Karpas-422 (cell line): ENCODE results near the gene C12orf50. TPM values are rescaled to one million over a fixed set of nuclear protein-coding genes. Genes with fewer than 3 reads are reported as not detected.
A peak's percentile ranks its signal among the peaks of the same experiment; 100 is the strongest.
"Not testable (repeated sequence)": the region's sequence is repeated elsewhere in the genome, so short reads cannot be mapped to it uniquely, and the experiment has no call there.

ENCODE experiments used
- DNase-seq: peaks from one replicate; pipeline ENCODE4 v3.0.0-alpha.2; 2015
- H2AFZ ChIP-seq: fragments of 200-600 bp; sonication (generic); 2 replicates; pipeline ENCODE4 v1.6.1; 2014; ENCODE audit warnings: antibody characterized with exemption, low read length, mixed read lengths
- H3K27ac ChIP-seq: fragments of 200-600 bp; sonication (generic); 2 replicates; pipeline ENCODE4 v1.5.1; 2014; ENCODE audit warnings: mild to moderate bottlenecking, low read length, moderate library complexity
- H3K27me3 ChIP-seq: fragments of 200-600 bp; sonication (generic); 2 replicates; pipeline ENCODE4 v1.6.1; 2014; ENCODE audit warnings: low read length, mixed read lengths
- H3K36me3 ChIP-seq: fragments of 200-600 bp; sonication (generic); 2 replicates; pipeline ENCODE4 v1.6.1; 2014; ENCODE audit warnings: low read length, mixed read lengths; ENCODE audit not compliant: insufficient read depth
- H3K4me1 ChIP-seq: fragments of 200-600 bp; sonication (generic); 2 replicates; pipeline ENCODE4 v1.6.1; 2014; ENCODE audit warnings: mild to moderate bottlenecking, low read length, mixed read lengths
- H3K4me2 ChIP-seq: fragments of 200-600 bp; sonication (generic); 2 replicates; pipeline ENCODE4 v1.6.1; 2014; ENCODE audit warnings: low read length, low read depth, mild to moderate bottlenecking; ENCODE audit not compliant: poor library complexity, severe bottlenecking
- H3K4me3 ChIP-seq: fragments of 200-600 bp; sonication (generic); 2 replicates; pipeline ENCODE4 v1.5.1; 2014; ENCODE audit warnings: mild to moderate bottlenecking, antibody characterized with exemption, low read length, mixed read lengths
- H3K79me2 ChIP-seq: fragments of 200-600 bp; sonication (generic); 2 replicates; pipeline ENCODE4 v1.6.1; 2014; ENCODE audit warnings: mild to moderate bottlenecking, low read length, mixed read lengths
- H3K9ac ChIP-seq: fragments of 200-600 bp; sonication (generic); 2 replicates; pipeline ENCODE4 v1.6.0; 2014; ENCODE audit warnings: low read length
- H3K9me2 ChIP-seq: fragments of 200-600 bp; sonication (generic), shearing (Covaris generic); replicated peaks from 2 replicates; pipeline ENCODE4 v1.6.0; 2014; ENCODE audit warnings: mild to moderate bottlenecking, low read length, moderate library complexity; ENCODE audit not compliant: insufficient read depth
- H3K9me3 ChIP-seq: fragments of 300-700, 200-600 bp; sonication (generic); 2 replicates; pipeline ENCODE4 v1.6.1; 2014; ENCODE audit warnings: low read length, mixed read lengths
- H4K20me1 ChIP-seq: fragments of 200-600 bp; sonication (generic); 2 replicates; pipeline ENCODE4 v1.6.1; 2014; ENCODE audit warnings: mild to moderate bottlenecking, antibody characterized with exemption, low read length, low read depth; ENCODE audit not compliant: insufficient read depth
- total RNA-seq: library from RNA; depleted of rRNA; stranded (reverse); fragments of >200 nt; shearing (Covaris generic); gene quantifications from 2 replicates; pipeline ENCODE4 v1.2.3, GENCODE V29; 2014; ENCODE audit warnings: low replicate concordance

C12orf50 gene
- total RNA-seq, 1 experiment from 2014 or later, result not detected

DNA sequence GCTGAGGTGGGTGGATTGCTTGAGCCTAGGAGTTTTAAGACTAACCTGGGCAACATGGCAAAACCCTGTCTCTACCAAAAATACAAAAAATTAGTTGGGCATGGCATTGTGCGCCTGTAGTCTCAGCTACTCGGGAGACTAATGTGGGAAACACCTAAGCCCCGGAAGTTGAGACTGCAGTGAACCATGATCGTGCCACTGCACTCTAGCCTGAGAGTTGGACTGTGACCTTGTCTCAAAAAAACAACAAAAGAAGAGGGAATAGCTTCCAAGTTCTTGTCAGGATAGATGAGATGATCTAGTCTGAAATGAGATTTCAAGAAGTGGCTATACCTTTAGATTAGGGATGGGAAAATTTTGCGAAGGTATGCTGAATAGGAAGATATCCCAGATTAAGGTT lies 14.8 kb upstream of the C12orf50 start:
- H4K20me1 ChIP-seq, result no peaks in the 10 kb centered on the region
- H3K9me2 ChIP-seq, result no peaks in the 10 kb centered on the region
- H3K9ac ChIP-seq, result no peak overlapping the region
- H3K27ac ChIP-seq, result no peak overlapping the region
- no peak overlapping the region for H2AFZ ChIP-seq
- H3K9me3 ChIP-seq, result no peaks in the 10 kb centered on the region
- no peak overlapping the region for H3K4me2 ChIP-seq
- H3K4me1 ChIP-seq, result peaks cover 1% of the 10 kb centered on the region; the same call in 1 of the 2 replicates
- H3K79me2 ChIP-seq, result peaks cover 55% of the 10 kb centered on the region
- no peaks in the 10 kb centered on the region for H3K27me3 ChIP-seq
- H3K36me3 ChIP-seq, result peaks cover 77% of the 10 kb centered on the region
- H3K4me3 ChIP-seq, result no peak overlapping the region
- DNase-seq, result no peak

DNA sequence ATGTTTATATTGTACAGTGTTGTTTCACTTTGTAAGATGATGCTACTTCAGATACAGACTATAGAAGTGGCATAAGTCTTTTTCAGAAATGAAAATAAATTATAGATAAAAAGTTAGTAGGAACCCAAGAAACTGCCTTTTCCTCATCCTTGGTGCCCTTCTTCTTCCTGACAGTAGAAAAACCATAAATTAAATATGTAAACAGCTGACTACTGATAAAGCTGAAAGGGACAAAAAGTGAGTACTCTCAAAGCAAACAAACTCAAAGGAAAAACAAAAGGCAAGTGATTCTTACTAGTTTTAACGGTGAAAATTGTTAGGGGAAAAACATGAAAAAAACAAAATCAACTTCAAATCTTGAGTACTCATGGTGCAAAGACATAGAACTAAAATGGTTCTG lies 8.6 kb upstream of the C12orf50 start:
- H3K9me3 ChIP-seq, result no peaks in the 10 kb centered on the region
- H3K4me1 ChIP-seq, result peaks cover 35% of the 10 kb centered on the region
- peaks cover 48% of the 10 kb centered on the region for H3K36me3 ChIP-seq
- peak overlapping the region; percentile 79 for H3K4me2 ChIP-seq
- no peak overlapping the region for H3K27ac ChIP-seq
- H2AFZ ChIP-seq, result no peak overlapping the region
- 0 out of 2 replicates have a peak overlapping the region, but pooled peaks have one; percentile 91 for H3K9ac ChIP-seq
- no peaks in the 10 kb centered on the region for H3K27me3 ChIP-seq
- H3K4me3 ChIP-seq, result peak overlapping the region; percentile 94
- no peak for DNase-seq
- no peaks in the 10 kb centered on the region; the same call in 1 of the 2 replicates for H4K20me1 ChIP-seq
- H3K79me2 ChIP-seq, result peaks cover 74% of the 10 kb centered on the region
- H3K9me2 ChIP-seq, result peaks cover 6% of the 10 kb centered on the region; the same call in 1 of the 2 replicates

DNA sequence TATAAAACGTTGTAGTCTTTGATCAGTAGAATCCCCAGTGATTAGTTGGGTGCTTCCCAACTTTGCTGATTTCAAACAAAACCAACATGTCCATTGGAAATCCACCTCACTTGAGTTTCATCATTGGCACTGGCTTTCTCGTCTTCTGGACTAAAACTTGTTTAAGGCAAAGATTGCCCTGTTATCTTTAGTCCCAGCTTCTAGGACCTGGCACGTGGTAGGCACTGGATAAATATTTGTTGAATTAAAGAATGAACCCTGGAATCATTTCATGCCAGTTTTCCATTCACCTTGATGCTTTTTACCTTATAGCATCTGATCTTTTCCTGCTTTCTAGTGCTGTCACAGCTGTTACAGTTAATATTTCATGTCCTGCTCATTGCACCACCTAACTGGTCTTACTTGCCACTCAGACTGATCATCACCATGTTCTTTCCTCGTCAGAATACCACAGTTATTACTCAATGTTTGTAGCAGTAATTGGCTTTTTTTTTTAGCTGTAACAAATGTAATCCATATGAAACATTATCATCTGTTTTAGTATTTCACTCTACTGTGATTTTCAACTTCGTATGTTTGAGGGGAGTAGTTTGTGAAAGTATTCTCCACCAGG lies 7.3 kb upstream of the C12orf50 start:
- peaks cover 36% of the 10 kb centered on the region for H3K36me3 ChIP-seq
- H3K4me3 ChIP-seq, result peak overlapping the region; percentile 94
- DNase-seq, result peak; percentile 48
- no peak overlapping the region for H3K27ac ChIP-seq
- peaks cover 35% of the 10 kb centered on the region for H3K4me1 ChIP-seq
- H3K9ac ChIP-seq, result peak overlapping the region; percentile 91
- peak overlapping the region; percentile 79 for H3K4me2 ChIP-seq
- H3K27me3 ChIP-seq, result no peaks in the 10 kb centered on the region
- no peaks in the 10 kb centered on the region for H3K9me3 ChIP-seq
- H2AFZ ChIP-seq, result no peak overlapping the region
- peaks cover 61% of the 10 kb centered on the region for H3K79me2 ChIP-seq
- peaks cover 6% of the 10 kb centered on the region; the same call in 1 of the 2 replicates for H3K9me2 ChIP-seq
- H4K20me1 ChIP-seq, result no peaks in the 10 kb centered on the region; the same call in 1 of the 2 replicates

DNA sequence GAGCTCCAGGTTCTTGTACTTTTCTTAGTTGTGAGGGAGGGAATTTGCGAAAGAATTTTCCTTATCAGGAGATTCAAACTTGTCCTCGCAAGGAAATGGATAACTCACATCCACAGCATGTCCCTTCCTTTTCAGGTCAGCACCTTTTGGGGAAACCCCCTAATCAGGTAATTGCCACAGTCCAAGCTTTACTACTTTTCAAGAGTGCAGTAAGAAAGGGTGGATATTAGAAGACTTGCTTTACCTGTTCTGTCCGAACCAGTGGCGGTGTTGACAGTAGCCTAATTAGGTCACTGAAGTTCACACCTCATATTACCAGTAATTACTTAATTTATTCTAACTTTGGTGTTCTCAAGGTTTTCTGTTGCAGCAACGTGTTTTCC lies 6.7 kb upstream of the C12orf50 start:
- H3K27ac ChIP-seq, result 0 out of 2 replicates have a peak overlapping the region, but pooled peaks have one; percentile 12
- peaks cover 35% of the 10 kb centered on the region for H3K4me1 ChIP-seq
- DNase-seq, result peak; percentile 49
- no peaks in the 10 kb centered on the region; the same call in 1 of the 2 replicates for H4K20me1 ChIP-seq
- H3K4me3 ChIP-seq, result peak overlapping the region; percentile 94
- H3K36me3 ChIP-seq, result peaks cover 31% of the 10 kb centered on the region
- no peaks in the 10 kb centered on the region for H3K9me3 ChIP-seq
- H3K79me2 ChIP-seq, result peaks cover 56% of the 10 kb centered on the region
- peak overlapping the region; percentile 92; the same call in 1 of the 2 replicates for H2AFZ ChIP-seq
- H3K4me2 ChIP-seq, result peak overlapping the region; percentile 79
- no peaks in the 10 kb centered on the region for H3K27me3 ChIP-seq
- H3K9ac ChIP-seq, result peak overlapping the region; percentile 91
- peaks cover 6% of the 10 kb centered on the region; the same call in 1 of the 2 replicates for H3K9me2 ChIP-seq

DNA sequence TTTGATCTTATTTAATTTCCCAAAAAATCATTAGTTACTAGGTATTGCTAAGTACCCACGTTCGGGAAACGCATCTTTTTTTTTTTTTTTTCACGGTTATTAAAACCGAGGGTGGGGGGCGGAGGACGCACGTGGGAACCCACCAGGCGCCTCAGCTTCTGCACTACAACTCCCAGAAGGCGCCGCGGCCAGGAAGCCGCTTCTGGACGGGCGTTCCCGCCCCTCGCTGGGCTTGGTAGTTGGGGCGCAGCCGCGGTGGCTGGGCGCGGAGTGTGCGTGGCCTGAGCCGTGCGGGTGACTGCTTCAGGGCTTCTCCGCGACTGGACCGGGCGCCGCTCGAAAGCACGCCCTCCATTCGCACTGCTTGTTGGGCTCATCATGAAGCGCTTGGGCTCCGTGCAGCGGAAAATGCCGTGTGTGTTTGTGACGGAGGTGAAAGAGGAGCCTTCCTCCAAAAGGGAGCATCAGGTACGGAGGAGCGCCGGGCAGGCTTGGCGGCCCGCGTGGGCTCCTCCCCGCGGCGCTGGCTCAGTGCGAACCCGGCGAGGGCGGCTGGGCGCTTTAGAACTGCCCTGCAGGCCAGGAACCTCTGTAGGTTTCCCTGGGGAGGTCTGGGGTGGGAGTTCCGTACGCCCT lies 6.2 kb upstream of the C12orf50 start:
- DNase-seq, result peak; percentile 96
- Histone ChIP-seq H3K9me3 (no peaks in the 10 kb centered on the region), H3K9me2 (peaks cover 6% of the 10 kb centered on the region; the same call in 1 of the 2 replicates), H4K20me1 (no peaks in the 10 kb centered on the region; the same call in 1 of the 2 replicates), H3K4me3 (peak overlapping the region; percentile 94), H3K79me2 (peaks cover 50% of the 10 kb centered on the region), H2AFZ (peak overlapping the region; percentile 92), H3K4me1 (peaks cover 35% of the 10 kb centered on the region), H3K27me3 (no peaks in the 10 kb centered on the region), H3K27ac (0 out of 2 replicates have a peak overlapping the region, but pooled peaks have one; percentile 12), H3K4me2 (peak overlapping the region; percentile 79), H3K36me3 (peaks cover 26% of the 10 kb centered on the region), H3K9ac (peak overlapping the region; percentile 91)

DNA sequence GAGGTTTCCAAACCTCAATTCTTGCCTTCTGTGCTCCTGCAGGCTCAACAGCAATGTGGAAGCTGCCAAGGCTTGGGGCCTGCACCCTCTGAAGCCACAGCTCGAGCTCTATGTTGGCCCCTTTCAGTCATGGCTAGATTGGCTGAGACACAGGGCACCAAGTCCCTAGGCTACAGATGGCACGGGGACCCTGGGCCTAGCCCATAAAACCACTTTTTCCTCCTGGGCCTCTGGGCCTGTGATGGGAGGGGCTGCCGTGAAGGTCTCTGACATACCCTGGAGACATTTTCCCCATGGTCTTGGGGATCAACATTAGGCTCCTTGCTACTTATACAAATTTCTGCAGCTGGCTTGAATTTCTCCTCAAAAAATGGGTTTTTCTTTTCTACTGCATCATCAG lies 2.0 kb upstream of the C12orf50 start:
- H4K20me1 ChIP-seq, H3K4me2 ChIP-seq, H3K27me3 ChIP-seq, H3K79me2 ChIP-seq, H3K9me3 ChIP-seq, H3K9ac ChIP-seq, H3K4me3 ChIP-seq, H3K27ac ChIP-seq, H3K9me2 ChIP-seq, DNase-seq, H3K4me1 ChIP-seq, H2AFZ ChIP-seq, H3K36me3 ChIP-seq: not testable (repeated sequence)

DNA sequence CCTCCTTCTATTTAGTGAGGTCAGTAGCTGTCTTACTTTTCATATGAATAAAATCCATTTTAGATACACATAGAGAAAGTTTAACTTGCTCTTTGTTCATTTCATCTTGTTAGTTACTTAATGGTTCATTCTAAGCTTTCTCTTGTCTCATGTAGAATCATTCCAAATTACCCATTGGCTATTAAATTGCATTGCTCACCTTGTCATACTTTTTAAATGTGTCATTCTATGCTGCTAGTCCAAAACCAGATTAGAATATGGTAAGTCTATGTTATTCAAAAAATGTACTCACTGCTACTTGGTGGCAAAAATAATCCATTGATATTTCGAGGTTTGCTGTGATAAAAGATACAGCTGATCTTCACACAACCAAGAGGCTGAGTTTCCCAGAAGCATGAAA lies 3.0 kb downstream of the C12orf50 start:
- no peaks in the 10 kb centered on the region for H4K20me1 ChIP-seq
- DNase-seq, result no peak
- no peaks in the 10 kb centered on the region for H3K4me1 ChIP-seq
- H3K27me3 ChIP-seq, result no peaks in the 10 kb centered on the region
- no peak overlapping the region for H3K4me3 ChIP-seq
- H3K27ac ChIP-seq, result no peak overlapping the region
- H3K9me3 ChIP-seq, result no peaks in the 10 kb centered on the region
- H3K4me2 ChIP-seq, result no peak overlapping the region
- H3K9ac ChIP-seq, result no peak overlapping the region
- H3K36me3 ChIP-seq, result no peaks in the 10 kb centered on the region
- H3K79me2 ChIP-seq, result no peaks in the 10 kb centered on the region
- H2AFZ ChIP-seq, result no peak overlapping the region
- H3K9me2 ChIP-seq, result no peaks in the 10 kb centered on the region

DNA sequence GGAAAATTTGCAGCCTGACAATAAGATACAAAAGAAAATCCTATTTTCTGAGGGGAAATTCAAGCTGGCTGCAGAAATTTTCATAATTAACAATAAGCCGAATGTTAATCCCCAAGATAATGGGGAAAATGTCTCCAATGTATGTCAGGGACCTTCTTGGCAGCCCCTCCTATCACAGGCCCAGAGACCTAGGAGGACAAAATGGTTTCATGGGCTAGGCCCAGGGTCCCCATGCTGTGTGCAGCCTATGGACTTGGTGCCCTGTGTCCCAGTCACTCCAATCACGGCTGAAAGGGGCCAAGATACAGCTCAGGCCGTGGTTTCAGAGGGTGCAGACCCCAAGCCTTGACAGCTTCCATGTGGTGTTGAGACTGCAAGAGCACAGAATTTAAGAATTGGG lies 11.2 kb downstream of the C12orf50 start:
- Histone ChIP-seq H2AFZ (no peak overlapping the region), H3K36me3 (no peaks in the 10 kb centered on the region; the same call in 1 of the 2 replicates), H3K79me2 (no peaks in the 10 kb centered on the region), H3K4me3 (no peak overlapping the region), H3K27me3 (no peaks in the 10 kb centered on the region), H3K9me3 (no peaks in the 10 kb centered on the region), H3K27ac (no peak overlapping the region), H3K9me2 (no peaks in the 10 kb centered on the region), H3K4me2 (no peak overlapping the region), H4K20me1 (no peaks in the 10 kb centered on the region), H3K4me1 (no peaks in the 10 kb centered on the region), H3K9ac (no peak overlapping the region)
- DNase-seq, result no peak
